KBM-7 (cell line): Measurements from ENCODE around the gene CRB2.

Source experiments
- DNase-seq: peaks from one replicate; pipeline ENCODE4 v3.0.0-alpha.2; 2015
- in situ Hi-C: fragments of 300-500 bp; cut with MboI; formaldehyde crosslinking; loops from 2 replicates; pipeline ENCODE4 v1.14.3; 2020; ENCODE audit warnings: low sequenced_read_pairs, low pct_unique_long_range_greater_than_20kb, mixed read lengths

Gene CRB2

DNA sequence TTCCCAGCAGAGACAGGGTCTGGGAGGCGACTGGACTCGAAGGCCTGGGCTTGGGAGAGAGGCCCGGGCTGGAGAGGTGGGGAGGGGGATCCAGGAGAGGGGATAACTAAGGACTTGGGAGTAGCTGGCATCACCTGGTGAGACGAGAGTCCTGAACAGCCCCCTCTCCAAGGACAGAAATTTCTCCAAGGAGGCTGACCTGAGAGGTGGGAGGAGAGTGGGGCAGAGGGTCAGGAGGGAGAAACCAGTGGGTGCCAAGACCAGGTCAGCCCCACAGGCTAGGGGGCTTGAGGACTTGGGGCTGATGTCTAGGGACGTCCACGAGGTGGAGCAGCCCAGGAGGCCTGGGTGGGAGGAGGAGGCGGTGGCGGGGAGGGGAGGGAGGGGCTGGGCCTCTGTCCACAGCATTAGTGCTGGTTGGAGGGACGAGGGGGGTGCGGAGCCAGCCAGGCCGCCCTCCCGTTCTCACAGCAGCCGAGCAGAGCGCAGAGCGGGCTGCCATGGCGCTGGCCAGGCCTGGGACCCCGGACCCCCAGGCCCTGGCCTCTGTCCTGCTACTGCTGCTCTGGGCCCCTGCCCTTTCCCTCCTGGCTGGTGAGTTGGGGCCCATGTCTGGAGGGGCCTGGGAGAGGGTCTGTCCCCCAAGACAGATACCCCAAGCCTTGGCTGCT, at the start of gene CRB2:
TSS of gene CRB2 (plus strand) at position 437 of the 671 bp plus-strand sequence. CDS start at position 501, 64 bp downstream.
- in situ Hi-C loops: loop anchor here (10.0 kb wide), 1 partner anchor 271 kb away; no protein-coding TSS in a partner anchor
- DNase-seq: no peak

DNA sequence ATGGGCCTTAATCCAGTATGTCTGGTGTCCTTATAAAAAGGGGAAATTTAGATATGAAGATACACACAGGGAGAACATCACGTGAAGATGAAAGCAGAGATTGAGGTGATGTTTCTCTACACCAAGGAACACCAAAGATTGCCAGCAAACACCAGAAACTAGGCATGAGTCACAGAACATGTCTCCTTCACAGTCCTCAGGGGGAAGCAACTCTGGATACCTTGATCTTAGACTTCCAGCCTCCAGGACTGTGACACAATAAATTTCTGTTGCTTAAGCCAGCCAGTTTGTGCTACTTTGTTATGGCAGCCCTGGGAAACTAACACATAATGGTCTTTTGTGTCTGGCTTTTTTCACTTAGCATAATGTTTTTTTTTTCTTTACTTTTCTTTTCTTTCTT, 46.4 kb upstream of the CRB2 start:
- DNase-seq: no peak
- in situ Hi-C loops: no loop called here

DNA sequence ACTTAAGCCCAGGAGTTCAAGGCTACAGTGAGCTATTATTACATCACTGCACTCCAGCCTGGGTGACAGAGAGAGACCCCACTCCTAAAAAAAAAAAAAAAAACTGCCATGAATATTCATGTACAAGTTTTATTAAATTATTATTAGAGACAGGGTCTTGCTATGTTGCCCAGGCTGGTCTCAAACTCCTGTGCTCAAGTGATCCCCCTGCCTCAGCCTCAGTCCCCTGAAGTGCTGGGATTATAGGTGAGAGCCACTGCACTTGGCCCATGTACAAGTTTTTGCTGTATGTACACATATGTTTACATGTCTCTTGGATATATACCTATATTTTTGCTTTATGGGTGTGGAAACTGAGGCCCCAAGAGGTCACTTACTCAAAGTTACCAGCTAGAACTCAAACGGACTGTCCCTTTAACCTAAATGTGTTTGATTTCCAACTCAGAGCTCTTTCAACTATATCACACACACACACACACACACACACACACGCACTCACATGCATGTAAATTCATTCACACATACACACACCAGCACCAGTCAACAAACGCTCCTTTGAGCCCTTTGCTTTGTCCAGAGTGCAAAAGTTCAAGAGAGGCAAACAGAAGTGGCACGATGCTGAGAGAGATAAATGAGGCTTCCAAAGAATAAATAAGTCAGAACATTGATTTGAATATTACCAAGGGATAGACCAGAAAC, 45.3 kb upstream of the CRB2 start:
- in situ Hi-C loops: no loop called here
- DNase-seq: no peak

DNA sequence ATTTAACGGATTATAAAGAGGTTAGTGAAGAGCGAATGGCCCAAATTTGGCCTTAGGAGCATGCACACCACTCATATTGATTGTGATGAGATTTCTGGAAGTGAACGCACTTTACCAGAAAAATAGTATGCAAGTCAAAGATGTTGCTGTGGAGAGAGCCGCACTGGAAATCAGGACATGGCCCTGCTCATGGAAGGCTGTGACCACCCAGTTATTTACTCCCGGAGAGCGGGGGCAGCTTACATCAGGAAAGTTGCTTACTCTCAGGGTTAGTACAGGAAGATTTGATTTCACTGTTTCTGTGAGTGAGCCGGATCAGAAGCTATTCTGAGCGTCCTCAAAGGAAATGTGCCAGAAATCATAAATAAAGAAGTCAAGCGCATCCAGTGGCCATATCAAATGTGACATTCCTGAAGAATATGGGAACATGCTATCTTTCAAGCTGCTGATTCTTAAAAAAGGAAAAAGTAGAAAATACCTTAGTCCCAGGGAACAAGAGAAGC, 44.7 kb upstream of the CRB2 start:
- in situ Hi-C loops: no loop called here
- no peak for DNase-seq

- in situ Hi-C loops: no loop called here
Observed at GRCh38 chr9:123312306-123312877, 43.6 kb upstream of the CRB2 start.

DNA sequence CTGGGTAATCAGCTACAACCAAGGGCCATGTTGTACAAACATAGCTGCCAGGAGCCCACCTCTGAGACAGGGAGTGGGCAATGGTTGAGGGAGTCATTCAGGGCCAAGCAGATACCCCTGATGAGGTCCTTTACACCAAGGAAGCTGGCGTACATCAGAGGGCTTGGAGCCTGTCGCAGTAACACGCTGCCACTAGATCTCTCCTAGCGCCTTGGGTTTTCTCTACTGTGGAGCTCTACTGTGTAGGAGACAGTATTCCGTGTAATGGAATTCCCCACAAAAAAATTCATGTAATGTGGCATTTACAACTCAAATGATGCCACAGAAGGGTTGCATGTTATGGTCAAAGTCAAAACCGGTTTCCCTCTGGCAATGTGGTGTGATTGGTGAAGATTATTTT, 41.4 kb upstream of the CRB2 start:
- in situ Hi-C loops: no loop called here
- no peak for DNase-seq

More at GRCh38 chr9:123312306-123312877, 43.6 kb upstream of the CRB2 start:
- DNase-seq: no peak

- in situ Hi-C loops: no loop called here
- no peak for DNase-seq
Observed at GRCh38 chr9:123315635-123316034, 40.4 kb upstream of the CRB2 start.

- in situ Hi-C loops: no loop called here
- peak; percentile 92 for DNase-seq
Observed at GRCh38 chr9:123316053-123316718, 39.8 kb upstream of the CRB2 start.

DNA sequence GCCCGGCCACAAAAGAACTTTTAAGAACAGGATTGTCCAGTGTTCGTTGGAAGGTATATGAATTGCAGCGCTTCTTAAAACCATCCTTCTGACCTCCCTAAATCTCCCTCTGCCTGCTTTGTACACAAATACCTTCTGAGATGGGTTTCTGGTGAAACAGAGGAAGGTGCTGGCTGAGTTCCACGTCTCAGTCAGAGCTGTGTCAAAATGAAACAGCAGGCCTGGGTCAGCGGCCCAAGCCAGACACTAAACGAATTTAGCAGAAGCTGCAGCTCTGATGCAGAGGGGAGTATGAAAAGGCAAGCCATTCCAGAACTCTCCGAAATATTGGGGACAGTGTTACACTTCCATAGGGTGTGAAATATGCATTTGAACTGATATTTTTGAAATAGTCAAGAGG, 37.8 kb upstream of the CRB2 start:
- in situ Hi-C loops: no loop called here
- no peak for DNase-seq

DNA sequence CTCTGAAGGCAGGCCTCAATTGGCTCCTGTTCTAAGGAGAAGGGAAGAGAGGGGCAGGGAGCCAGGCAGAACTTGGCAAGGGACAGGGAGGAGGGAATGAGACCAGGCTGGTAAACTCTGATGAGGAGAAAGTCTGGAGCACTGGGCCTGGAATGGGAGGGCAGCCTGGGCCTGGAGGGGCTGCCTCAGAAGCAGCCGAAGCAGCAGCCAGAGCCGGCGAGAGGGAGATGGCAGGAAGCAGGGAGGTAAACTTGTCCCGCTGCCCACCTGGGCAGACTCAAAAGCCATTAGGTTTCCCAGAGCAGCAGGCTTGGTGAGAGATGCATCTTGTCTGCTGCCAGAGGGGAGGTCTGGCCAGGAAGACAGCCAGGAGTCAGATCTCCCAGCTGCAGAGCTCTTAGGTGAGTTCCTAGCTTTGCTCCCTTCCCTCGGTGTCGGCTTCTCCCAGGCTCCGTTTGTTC, 37.0 kb upstream of the CRB2 start:
- in situ Hi-C loops: no loop called here

GRCh38 chr9:123319541-123320339, 36.3 kb upstream of the CRB2 start:
- in situ Hi-C loops: no loop called here
- no peak for DNase-seq

More for the DNA sequence above, 37.0 kb upstream of the CRB2 start:
- DNase-seq: no peak

GRCh38 chr9:123320814-123321213, 35.2 kb upstream of the CRB2 start:
- DNase-seq: no peak
- in situ Hi-C loops: no loop called here

GRCh38 chr9:123321616-123322272, 34.3 kb upstream of the CRB2 start:
- no peak for DNase-seq
- in situ Hi-C loops: no loop called here

GRCh38 chr9:123322273-123323195, 33.5 kb upstream of the CRB2 start:
- DNase-seq: peak; percentile 91
- in situ Hi-C loops: no loop called here

DNA sequence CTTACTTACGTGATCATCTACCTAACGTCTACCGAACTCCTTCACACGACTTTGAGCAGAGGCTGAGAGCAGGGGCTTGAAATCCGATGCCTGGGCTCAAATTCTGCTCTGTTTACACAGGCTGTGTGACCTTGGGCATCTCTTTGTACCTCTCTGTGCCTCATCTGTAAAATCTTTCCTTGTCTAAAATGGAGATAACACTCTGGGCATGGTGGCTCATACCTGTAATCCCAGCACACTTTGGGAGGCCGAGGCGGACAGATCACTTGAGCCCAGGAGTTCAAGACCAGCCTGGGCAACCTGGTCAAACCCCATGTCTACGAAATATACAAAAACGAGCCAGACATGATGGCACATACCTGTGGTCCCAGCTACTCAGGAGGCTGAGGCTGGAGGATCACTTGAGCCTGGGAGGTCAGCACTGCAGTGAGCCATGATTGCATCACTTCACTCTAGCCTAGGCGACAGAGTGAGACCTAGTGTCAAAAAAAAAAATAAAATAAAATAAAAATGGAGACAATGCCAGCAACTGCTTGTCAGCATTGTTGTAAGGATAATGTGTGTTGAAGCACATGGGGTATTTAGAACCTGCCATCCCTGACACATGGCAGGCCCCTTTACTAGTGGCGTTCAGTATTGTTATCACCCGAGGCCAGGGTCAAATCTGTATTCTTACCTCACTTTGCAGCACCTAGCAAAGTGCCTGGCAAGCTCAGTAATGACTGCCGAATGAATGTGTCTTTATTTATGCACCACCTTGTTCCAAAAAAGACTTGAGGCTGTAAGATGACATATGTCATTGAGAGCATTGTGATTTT, 32.6 kb upstream of the CRB2 start:
- in situ Hi-C loops: no loop called here
- DNase-seq: no peak

DNA sequence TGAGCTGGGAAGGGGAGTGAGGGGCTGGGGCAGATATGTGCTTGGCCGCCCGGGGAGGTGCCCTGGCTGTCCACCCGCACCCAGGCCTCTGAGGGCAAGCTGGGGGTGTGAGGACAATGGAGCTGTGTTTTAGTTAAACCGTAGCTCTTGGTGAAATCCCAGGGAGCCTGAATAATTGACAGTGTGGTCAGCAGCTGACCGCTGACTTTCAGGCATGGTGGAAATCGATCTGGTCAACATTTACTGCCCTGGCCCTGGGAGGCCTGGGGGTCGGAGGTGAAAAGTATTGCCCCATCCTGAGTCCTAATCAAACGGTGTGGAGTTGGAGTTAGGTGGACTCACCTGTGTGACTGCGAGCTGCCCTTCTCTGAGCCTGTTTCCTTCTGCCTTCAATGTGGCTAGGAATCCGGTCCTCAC, 31.2 kb upstream of the CRB2 start:
- in situ Hi-C loops: no loop called here
- no peak for DNase-seq

DNA sequence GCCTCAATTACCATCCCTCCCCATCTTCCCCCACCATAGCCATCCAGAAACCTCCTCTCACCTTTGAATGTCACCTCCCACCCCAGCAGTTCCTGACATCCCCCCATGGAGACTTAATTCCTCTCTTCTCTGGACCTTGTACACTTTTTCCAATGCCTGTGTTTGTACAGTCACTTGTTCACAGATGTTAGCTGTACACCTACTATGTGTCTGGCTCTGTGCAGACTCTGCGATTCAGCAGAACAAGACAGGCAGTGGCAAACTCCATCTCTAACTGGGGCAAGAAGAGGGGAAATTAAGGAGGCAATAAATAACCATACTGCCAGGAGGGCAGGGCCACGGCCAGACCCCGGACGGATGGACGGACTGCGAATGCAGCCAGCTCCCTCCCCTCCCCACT, 29.8 kb upstream of the CRB2 start:
- no peak for DNase-seq
- in situ Hi-C loops: no loop called here
